Stimulated activated CD8-positive, alpha-beta memory T cell treated with anti-CD3 and anti-CD28 coated beads, Interleukin-4, amount 100 ng/mL, for 4 hours (primary cell): ENCODE results near the gene SART1.

Source experiments
- DNase-seq, 2 donors: peaks; one replicate each; pipeline ENCODE4 v3.0.0-alpha.2; 2020; ENCODE audit warnings: low read depth in 2 of 2, low spot score in 1 of 2

The SART1 gene

GRCh38 chr11:65962141-65962564 lies 619 bp downstream of the SART1 start:
- DNase-seq = peak in 1 of 2 donors; percentile 23

DNA sequence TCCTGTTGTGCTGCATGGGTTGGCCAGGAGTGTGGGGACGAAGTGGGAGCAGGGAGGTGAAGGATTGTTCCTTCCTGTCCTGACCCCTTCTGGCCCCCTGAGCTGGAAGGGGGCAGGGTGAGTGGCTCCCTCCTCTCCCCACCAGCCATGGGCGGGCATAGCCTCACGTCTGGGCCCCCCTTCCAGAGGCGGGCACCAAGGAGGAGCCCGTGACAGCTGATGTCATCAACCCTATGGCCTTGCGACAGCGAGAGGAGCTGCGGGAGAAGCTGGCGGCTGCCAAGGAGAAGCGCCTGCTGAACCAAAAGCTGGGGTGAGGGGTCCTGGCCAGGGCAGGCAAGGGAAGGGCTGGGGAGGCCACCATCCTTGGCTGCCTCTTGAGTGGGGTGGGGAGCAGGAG lies 3.4 kb downstream of the SART1 start:
- no peak for DNase-seq

GRCh38 chr11:65965986-65966762 lies 4.6 kb downstream of the SART1 start:
- no peak for DNase-seq

DNA sequence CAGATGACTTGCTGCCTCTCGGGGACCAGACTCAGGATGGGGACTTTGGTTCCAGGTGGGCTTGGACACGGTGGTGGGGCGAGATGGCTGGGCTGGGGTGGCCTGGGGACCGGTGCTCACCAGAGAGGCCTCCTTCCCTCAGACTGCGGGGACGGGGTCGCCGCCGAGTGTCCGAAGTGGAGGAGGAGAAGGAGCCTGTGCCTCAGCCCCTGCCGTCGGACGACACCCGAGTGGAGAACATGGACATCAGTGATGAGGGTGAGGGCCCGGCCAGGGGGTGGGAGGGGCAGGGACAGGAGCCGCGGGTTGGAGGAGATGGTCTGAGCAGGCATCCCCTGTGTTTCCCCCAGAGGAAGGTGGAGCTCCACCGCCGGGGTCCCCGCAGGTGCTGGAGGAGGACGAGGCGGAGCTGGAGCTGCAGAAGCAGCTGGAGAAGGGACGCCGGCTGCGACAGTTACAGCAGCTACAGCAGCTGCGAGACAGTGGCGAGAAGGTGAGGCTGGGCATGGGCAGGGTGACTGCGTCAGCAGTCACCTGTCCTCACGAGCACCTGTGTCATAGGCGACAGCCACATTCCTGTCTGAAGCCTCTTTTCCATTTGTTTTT lies 5.9 kb downstream of the SART1 start:
- DNase-seq = no peak

- no peak for DNase-seq
Measured at GRCh38 chr11:65968600-65969482, 7.3 kb downstream of the SART1 start.

- DNase-seq = no peak
Measured at GRCh38 chr11:65972116-65972515, 10.6 kb downstream of the SART1 start.

- no peak for DNase-seq
Measured at GRCh38 chr11:65973439-65974110, 12.0 kb downstream of the SART1 start.

GRCh38 chr11:65975771-65976170 lies 14.2 kb downstream of the SART1 start:
- DNase-seq = no peak

DNA sequence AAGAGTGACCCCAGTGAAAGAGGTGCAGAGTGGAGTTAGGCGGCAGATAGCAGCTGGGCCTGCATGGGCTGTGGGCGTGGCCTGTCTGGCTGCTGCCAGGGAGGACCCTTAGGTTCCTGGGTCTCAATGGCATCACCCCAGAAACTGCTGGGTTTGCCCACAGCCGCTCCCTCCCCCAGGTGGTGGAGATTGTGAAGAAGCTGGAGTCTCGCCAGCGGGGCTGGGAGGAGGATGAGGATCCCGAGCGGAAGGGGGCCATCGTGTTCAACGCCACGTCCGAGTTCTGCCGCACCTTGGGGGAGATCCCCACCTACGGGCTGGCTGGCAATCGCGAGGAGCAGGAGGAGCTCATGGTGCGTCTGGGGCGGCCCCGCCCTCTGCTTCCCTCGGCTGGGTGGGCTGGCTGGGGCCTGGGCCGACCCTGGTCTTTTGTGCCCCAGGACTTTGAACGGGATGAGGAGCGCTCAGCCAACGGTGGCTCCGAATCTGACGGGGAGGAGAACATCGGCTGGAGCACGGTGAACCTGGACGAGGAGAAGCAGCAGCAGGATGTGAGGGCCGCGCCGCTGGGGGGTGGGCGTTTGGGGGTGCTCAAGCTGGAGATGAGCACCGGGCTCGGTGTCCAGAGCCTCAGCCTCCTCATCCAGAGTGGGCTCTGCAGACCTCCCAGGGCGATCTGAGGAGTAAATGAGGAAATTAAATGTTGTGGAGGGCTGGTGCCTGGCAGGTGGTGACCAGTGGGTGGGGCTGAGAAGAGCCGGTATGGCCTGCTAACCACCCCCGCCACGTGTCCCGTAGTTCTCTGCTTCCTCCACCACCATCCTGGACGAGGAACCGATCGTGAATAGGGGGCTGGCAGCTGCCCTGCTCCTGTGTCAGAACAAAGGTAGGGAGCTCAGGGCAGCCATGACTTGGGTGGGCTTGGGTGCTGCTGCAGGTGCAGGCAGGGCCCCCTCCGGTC lies 15.0 kb downstream of the SART1 start:
- DNase-seq = no peak

DNA sequence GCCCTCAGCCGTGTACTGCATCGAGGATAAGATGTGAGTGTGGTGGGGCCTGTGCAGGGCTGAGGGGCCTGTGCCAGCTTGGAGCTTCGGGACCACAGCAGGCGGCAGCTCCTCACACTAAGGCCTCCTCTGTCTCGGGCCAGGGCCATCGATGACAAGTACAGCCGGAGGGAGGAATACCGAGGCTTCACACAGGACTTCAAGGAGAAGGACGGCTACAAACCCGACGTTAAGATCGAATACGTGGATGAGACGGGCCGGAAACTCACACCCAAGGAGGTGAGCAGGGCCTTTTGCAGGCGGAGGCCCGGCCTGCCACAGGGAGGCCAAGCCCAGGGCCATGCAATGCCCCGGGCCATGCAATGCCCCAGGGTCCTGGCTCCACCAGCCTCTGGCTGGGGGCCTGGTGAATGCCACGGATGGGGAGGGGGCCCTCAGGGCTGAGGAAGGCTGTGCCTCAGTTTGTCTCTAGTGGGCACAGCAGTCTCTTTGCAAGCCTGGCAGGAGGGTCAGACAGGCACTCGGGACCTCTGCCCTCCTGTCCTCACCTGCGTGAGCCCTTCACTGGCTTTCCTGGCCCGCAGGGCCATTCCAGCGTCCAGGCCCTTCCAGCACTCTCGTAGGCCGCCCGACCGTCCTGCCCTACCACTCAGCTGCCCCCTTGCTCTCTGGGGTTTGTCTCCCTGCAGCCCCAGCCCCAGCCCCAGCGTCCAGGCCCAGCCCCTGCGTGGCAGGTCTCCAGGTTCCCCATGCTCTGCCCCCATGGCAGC lies 16.3 kb downstream of the SART1 start:
- no peak for DNase-seq

- no peak for DNase-seq
Measured at GRCh38 chr11:65978391-65979238, 17.1 kb downstream of the SART1 start.

DNA sequence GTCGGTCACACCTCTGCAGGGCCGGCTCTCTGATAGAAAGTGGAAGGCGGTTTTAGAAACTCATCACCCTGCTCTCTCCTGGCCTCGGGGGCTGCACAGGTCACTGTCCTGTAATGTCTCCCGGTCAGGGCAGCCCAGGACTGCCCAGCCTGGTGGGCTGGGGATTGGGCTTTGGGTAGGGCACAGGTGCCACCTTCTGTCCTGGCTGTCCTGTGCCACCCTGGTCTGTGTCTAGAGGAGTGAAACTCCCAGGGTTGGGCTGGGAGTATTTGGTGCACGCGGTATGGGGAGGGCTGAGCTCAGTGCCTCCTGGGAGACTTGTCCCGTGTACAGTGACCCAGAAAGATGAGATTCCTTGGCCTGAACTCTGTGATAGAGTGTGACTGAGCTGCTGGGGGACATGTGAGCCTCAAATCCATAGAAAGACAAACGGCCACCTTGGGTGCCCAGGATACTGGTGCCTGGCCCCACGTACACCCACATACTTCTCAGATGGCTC lies 17.8 kb downstream of the SART1 start:
- no peak for DNase-seq

DNA sequence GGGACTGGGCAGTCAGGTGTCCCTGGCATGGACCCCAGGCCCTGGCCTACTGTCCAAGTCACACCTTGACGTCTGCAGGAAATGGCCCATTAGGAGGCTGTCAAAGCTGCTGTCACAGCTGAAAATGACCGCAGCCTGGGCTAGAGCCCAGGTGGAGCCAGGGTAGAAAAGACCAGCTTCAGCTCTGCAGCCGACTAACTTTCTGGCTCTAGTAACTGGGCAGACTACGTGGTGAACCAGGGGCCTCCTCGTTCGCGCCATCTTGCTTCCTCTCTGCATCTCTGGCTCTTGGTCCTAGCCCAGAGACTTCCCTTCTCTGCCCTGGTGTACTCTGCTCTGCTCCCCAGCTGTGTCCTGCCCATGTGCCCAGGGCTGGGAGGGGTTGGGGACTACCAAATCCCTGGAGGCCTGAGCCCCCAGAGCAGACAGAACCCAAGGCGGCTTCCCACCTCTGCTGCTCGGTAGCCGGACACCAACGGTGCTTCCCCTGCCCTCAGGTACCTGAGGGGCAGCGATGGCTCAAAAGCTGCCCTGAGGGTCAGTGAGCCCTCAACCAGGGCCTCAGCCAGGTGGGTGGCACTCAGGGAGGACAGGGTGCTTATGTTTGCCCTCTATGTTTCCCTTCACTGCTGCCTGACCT lies 19.7 kb downstream of the SART1 start:
- no peak for DNase-seq

GRCh38 chr11:65981972-65982823 lies 20.7 kb downstream of the SART1 start:
- no peak for DNase-seq

- DNase-seq = no peak
Measured at GRCh38 chr11:65982824-65983588, 21.5 kb downstream of the SART1 start.

- no peak for DNase-seq
Measured at GRCh38 chr11:65983589-65983987, 22.1 kb downstream of the SART1 start.
